Activated naive CD4-positive, alpha-beta T cell treated with anti-CD3 and anti-CD28 coated beads, Interleukin-2, amount 50 U/mL, for 72 hours (primary cell): ENCODE data around the gene HNRNPAB. TPM values are rescaled to one million over a fixed set of nuclear protein-coding genes. Genes with fewer than 3 reads are reported as not detected.
"Not testable (repeated sequence)": the region's sequence is repeated elsewhere in the genome, so short reads cannot be mapped to it uniquely, and the experiment has no call there.

ENCODE experiments used
- ATAC-seq, 2 donors: fragments of 150-1000 bp; cut with Tn5 transposase; 2 replicates each; pipeline ENCODE4 v1.10.0; 2021; ENCODE audit warnings: mild to moderate bottlenecking in 2 of 2, moderate library complexity in 2 of 2
- DNase-seq, 2 donors: peaks; one replicate each; pipeline ENCODE4 v3.0.0; 2021 to 2022; ENCODE audit warnings: low spot score in 2 of 2
- H3K27ac Mint-ChIP-seq, 2 donors: one replicate each; pipeline ENCODE4 v1.8.0; 2022; ENCODE audit warnings: mild to moderate bottlenecking in 2 of 2, mixed read lengths in 2 of 2
- H3K36me3 Mint-ChIP-seq, 2 donors: one replicate each; pipeline ENCODE4 v1.8.0; 2022; ENCODE audit warnings: mixed read lengths in 2 of 2
- H3K9me3 Mint-ChIP-seq, 2 donors: one replicate each; pipeline ENCODE4 v1.8.0; 2022; ENCODE audit warnings: mixed read lengths in 2 of 2
- total RNA-seq, 2 donors: library from RNA; stranded (reverse); gene quantifications; one replicate each; pipeline ENCODE4 v1.2.3, GENCODE V29; 2022

HNRNPAB gene
- total RNA-seq, 2 donors from 2014 or later = 232 to 253 TPM

GRCh38 chr5:178192244-178192643, 12.1 kb upstream of the HNRNPAB start:
- H3K9me3 Mint-ChIP-seq = no peaks in the 10 kb centered on the region
- no peak for DNase-seq
- no peak overlapping the region for H3K27ac Mint-ChIP-seq
- ATAC-seq = no peak
- peaks cover 0 to 6% of the 10 kb centered on the region in 2 donors for H3K36me3 Mint-ChIP-seq

GRCh38 chr5:178192787-178193186, 11.5 kb upstream of the HNRNPAB start:
- DNase-seq (no peak), ATAC-seq (no peak)
- no peaks in the 10 kb centered on the region for H3K9me3 Mint-ChIP-seq
- no peak overlapping the region for H3K27ac Mint-ChIP-seq
- peaks cover 0 to 6% of the 10 kb centered on the region in 2 donors for H3K36me3 Mint-ChIP-seq

- no peak overlapping the region for H3K27ac Mint-ChIP-seq
- peaks cover 0 to 6% of the 10 kb centered on the region in 2 donors for H3K36me3 Mint-ChIP-seq
- no peaks in the 10 kb centered on the region for H3K9me3 Mint-ChIP-seq
- ATAC-seq (no peak), DNase-seq (no peak)
Measured at GRCh38 chr5:178193251-178193809, 11.0 kb upstream of the HNRNPAB start.

GRCh38 chr5:178194026-178194425, 10.3 kb upstream of the HNRNPAB start:
- DNase-seq = peak in 1 of 2 donors; percentile 46
- peak in 1 of 2 donors; percentile 46 for ATAC-seq
- Mint-ChIP-seq H3K36me3 (peaks cover 0 to 6% of the 10 kb centered on the region in 2 donors), H3K27ac (no peak overlapping the region), H3K9me3 (no peaks in the 10 kb centered on the region)

GRCh38 chr5:178196281-178196812, 8.0 kb upstream of the HNRNPAB start:
- Mint-ChIP-seq H3K27ac (no peak overlapping the region), H3K9me3 (no peaks in the 10 kb centered on the region), H3K36me3 (peaks cover 0 to 6% of the 10 kb centered on the region in 2 donors)
- no peak for DNase-seq
- ATAC-seq = no peak

- no peak for DNase-seq
- peaks cover 0 to 6% of the 10 kb centered on the region in 2 donors for H3K36me3 Mint-ChIP-seq
- H3K9me3 Mint-ChIP-seq = no peaks in the 10 kb centered on the region
- no peak for ATAC-seq
- no peak overlapping the region for H3K27ac Mint-ChIP-seq
Measured at GRCh38 chr5:178196986-178197385, 7.3 kb upstream of the HNRNPAB start.

- peak in 1 of 2 donors; percentile 20 for DNase-seq
- not testable (repeated sequence) for ATAC-seq, H3K36me3 Mint-ChIP-seq, H3K27ac Mint-ChIP-seq, H3K9me3 Mint-ChIP-seq
Measured at GRCh38 chr5:178198151-178198550, 6.2 kb upstream of the HNRNPAB start.

GRCh38 chr5:178198706-178199105, 5.6 kb upstream of the HNRNPAB start:
- Mint-ChIP-seq H3K27ac (peak overlapping the region in 1 of 2 donors; percentile 74), H3K9me3 (no peaks in the 10 kb centered on the region), H3K36me3 (no peaks in the 10 kb centered on the region)
- DNase-seq (peak in 1 of 2 donors; percentile 16), ATAC-seq (no peak)

GRCh38 chr5:178199581-178200434, 4.5 kb upstream of the HNRNPAB start:
- DNase-seq = no peak
- no peak for ATAC-seq
- Mint-ChIP-seq H3K9me3 (no peaks in the 10 kb centered on the region), H3K36me3 (peaks cover 6% of the 10 kb centered on the region in 2 donors), H3K27ac (no peak overlapping the region)

- DNase-seq (peak in 1 of 2 donors; percentile 34), ATAC-seq (no peak)
- Mint-ChIP-seq H3K27ac (no peak overlapping the region), H3K36me3 (peaks cover 17% of the 10 kb centered on the region in 2 donors), H3K9me3 (no peaks in the 10 kb centered on the region)
Measured at GRCh38 chr5:178201221-178201926, 3.0 kb upstream of the HNRNPAB start.

GRCh38 chr5:178201927-178202235, 2.5 kb upstream of the HNRNPAB start:
- ATAC-seq (no peak), DNase-seq (peak in 1 of 2 donors; percentile 35)
- Mint-ChIP-seq H3K9me3 (no peaks in the 10 kb centered on the region), H3K27ac (no peak overlapping the region), H3K36me3 (peaks cover 22% of the 10 kb centered on the region in 2 donors)

- peaks cover 27 to 28% of the 10 kb centered on the region in 2 donors for H3K36me3 Mint-ChIP-seq
- ATAC-seq (no peak), DNase-seq (peak in 1 of 2 donors; percentile 44)
- no peaks in the 10 kb centered on the region for H3K9me3 Mint-ChIP-seq
- H3K27ac Mint-ChIP-seq = no peak overlapping the region
Measured at GRCh38 chr5:178202541-178202940, 1.8 kb upstream of the HNRNPAB start.

- no peaks in the 10 kb centered on the region for H3K9me3 Mint-ChIP-seq
- peak overlapping the region; percentile 86 to 97 for H3K27ac Mint-ChIP-seq
- H3K36me3 Mint-ChIP-seq = peaks cover 34 to 36% of the 10 kb centered on the region in 2 donors
- DNase-seq (no peak), ATAC-seq (peak in 1 of 2 donors; percentile 6)
Measured at GRCh38 chr5:178203670-178204181, 607 bp upstream of the HNRNPAB start.

GRCh38 chr5:178204935-178205748, 809 bp downstream of the HNRNPAB start:
- no peaks in the 10 kb centered on the region for H3K9me3 Mint-ChIP-seq
- ATAC-seq (peak; percentile 43 to 47), DNase-seq (peak; percentile 79 to 85)
- H3K27ac Mint-ChIP-seq = peak overlapping the region; percentile 97 to 98
- peaks cover 48 to 49% of the 10 kb centered on the region in 2 donors for H3K36me3 Mint-ChIP-seq

GRCh38 chr5:178205749-178206047, 1.4 kb downstream of the HNRNPAB start:
- no peak for DNase-seq
- no peak for ATAC-seq
- H3K36me3 Mint-ChIP-seq = peaks cover 51 to 52% of the 10 kb centered on the region in 2 donors
- H3K9me3 Mint-ChIP-seq = no peaks in the 10 kb centered on the region
- H3K27ac Mint-ChIP-seq = peak overlapping the region; percentile 92 to 98
